ENCODE measurements around the gene CT45A8. TPM values are rescaled to one million over a fixed set of nuclear protein-coding genes. Genes with fewer than 3 reads are reported as not detected.
"Not testable (repeated sequence)": the region's sequence is repeated elsewhere in the genome, so short reads cannot be mapped to it uniquely, and the experiment has no call there.

CT45A8 gene
- total RNA-seq, 1 experiment from 2014 or later: not detected

DNA sequence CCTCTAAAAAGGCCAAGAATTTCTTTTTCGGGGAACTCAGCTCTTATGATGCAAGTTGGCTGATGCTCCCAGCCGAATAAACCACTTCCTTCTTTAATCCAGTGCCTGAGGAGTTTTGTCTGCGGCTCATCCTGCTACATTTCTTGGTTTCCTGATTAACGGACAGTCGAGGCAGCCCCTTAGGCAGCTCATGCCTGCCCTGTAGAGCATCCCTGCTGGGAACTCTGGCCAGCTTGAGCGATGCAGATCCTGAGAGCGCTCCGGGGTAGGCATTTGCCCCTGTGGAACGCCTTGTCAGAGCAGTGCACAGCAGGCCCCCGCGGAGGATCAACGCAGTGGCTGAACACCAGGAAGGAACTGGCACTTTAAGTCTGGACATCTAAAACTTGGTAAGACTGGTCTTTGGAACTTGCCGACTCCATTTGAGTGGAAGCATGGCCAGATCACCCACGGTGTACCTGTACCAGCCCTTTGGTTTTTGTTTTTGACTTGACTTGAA lies 35.8 kb upstream of the CT45A8 start:
- no peaks in the 10 kb centered on the region for H3K36me3 ChIP-seq (ENCODE audit: low read depth)
- TF ChIP-seq EZH2 (IDR thresholded peaks at IDR 0.05; ENCODE audit: low read depth): no peak
- TF ChIP-seq, protein P1, sequence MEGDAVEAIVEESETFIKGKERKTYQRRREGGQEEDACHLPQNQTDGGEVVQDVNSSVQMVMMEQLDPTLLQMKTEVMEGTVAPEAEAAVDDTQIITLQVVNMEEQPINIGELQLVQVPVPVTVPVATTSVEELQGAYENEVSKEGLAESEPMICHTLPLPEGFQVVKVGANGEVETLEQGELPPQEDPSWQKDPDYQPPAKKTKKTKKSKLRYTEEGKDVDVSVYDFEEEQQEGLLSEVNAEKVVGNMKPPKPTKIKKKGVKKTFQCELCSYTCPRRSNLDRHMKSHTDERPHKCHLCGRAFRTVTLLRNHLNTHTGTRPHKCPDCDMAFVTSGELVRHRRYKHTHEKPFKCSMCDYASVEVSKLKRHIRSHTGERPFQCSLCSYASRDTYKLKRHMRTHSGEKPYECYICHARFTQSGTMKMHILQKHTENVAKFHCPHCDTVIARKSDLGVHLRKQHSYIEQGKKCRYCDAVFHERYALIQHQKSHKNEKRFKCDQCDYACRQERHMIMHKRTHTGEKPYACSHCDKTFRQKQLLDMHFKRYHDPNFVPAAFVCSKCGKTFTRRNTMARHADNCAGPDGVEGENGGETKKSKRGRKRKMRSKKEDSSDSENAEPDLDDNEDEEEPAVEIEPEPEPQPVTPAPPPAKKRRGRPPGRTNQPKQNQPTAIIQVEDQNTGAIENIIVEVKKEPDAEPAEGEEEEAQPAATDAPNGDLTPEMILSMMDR (conservative IDR thresholded peaks at IDR 0.05): no peak
- H3K9me3 ChIP-seq (ENCODE audit: insufficient read depth, low read depth): no peaks in the 10 kb centered on the region
- no TSS peak for BruUV-seq (replicated peaks)
- no peak overlapping the region for H2AFZ ChIP-seq
- no peak overlapping the region for H3K4me3 ChIP-seq
- H3K27ac ChIP-seq: no peak overlapping the region
- POLR2A ChIA-PET (ENCODE audit: unreplicated experiment): no interaction called here
- no peaks in the 10 kb centered on the region for H4K20me1 ChIP-seq (ENCODE audit: insufficient read depth)
- no peak for DNase-seq
- peaks cover 46% of the 10 kb centered on the region for H3K27me3 ChIP-seq (ENCODE audit: insufficient read depth, low read depth)
- CTCF ChIA-PET: no interaction called here
- no peaks in the 10 kb centered on the region for H3K4me1 ChIP-seq (replicated peaks; ENCODE audit: insufficient read depth)
- H3F3A ChIP-seq (ENCODE audit: insufficient read depth, low read depth): no peaks in the 10 kb centered on the region
- no peaks in the 10 kb centered on the region for H3K9me2 ChIP-seq (ENCODE audit: insufficient read depth)
- H3K4me2 ChIP-seq: no peak overlapping the region
- intact Hi-C loops (cut with micrococcal nuclease; ENCODE audit: unreplicated experiment): no loop called here
- no peaks in the 10 kb centered on the region for H3K79me2 ChIP-seq (ENCODE audit: low read depth)

- CTCF ChIA-PET; H2AFZ ChIP-seq; H3K4me3 ChIP-seq; intact Hi-C loops (cut with micrococcal nuclease; ENCODE audit: unreplicated experiment); H3K9me2 ChIP-seq (ENCODE audit: insufficient read depth); POLR2A ChIA-PET (ENCODE audit: unreplicated experiment); H3K36me3 ChIP-seq (ENCODE audit: low read depth); H3K27ac ChIP-seq; H3K4me2 ChIP-seq; H3K9me3 ChIP-seq (ENCODE audit: insufficient read depth, low read depth); H3K4me1 ChIP-seq (replicated peaks; ENCODE audit: insufficient read depth); BruUV-seq (replicated peaks); H3K79me2 ChIP-seq (ENCODE audit: low read depth); H4K20me1 ChIP-seq (ENCODE audit: insufficient read depth); H3F3A ChIP-seq (ENCODE audit: insufficient read depth, low read depth): not testable (repeated sequence)
- TF ChIP-seq, protein P1 (conservative IDR thresholded peaks at IDR 0.05): peak; percentile 39; the same call in 1 of the 2 replicates
- peak in 1 of 2 experiments; percentile 4 for DNase-seq
- peaks cover 34% of the 10 kb centered on the region for H3K27me3 ChIP-seq (ENCODE audit: insufficient read depth, low read depth)
Observed at GRCh38 chrX:135888976-135889375, 34.6 kb upstream of the CT45A8 start.

GRCh38 chrX:135888230-135888629 lies 33.9 kb upstream of the CT45A8 start:
- DNase-seq; H3K9me2 ChIP-seq (ENCODE audit: insufficient read depth); intact Hi-C loops (cut with micrococcal nuclease; ENCODE audit: unreplicated experiment); H3K4me1 ChIP-seq (replicated peaks; ENCODE audit: insufficient read depth); H3F3A ChIP-seq (ENCODE audit: insufficient read depth, low read depth); H3K27ac ChIP-seq; H3K36me3 ChIP-seq (ENCODE audit: low read depth); H3K4me3 ChIP-seq; H3K79me2 ChIP-seq (ENCODE audit: low read depth); H4K20me1 ChIP-seq (ENCODE audit: insufficient read depth); H2AFZ ChIP-seq; H3K4me2 ChIP-seq; CTCF ChIA-PET; POLR2A ChIA-PET (ENCODE audit: unreplicated experiment); H3K9me3 ChIP-seq (ENCODE audit: insufficient read depth, low read depth); BruUV-seq (replicated peaks): not testable (repeated sequence)
- H3K27me3 ChIP-seq (ENCODE audit: insufficient read depth, low read depth): peaks cover 31% of the 10 kb centered on the region

- H3K79me2 ChIP-seq (ENCODE audit: low read depth); CTCF ChIA-PET; H3K9me2 ChIP-seq (ENCODE audit: insufficient read depth); intact Hi-C loops (cut with micrococcal nuclease; ENCODE audit: unreplicated experiment); H3K27me3 ChIP-seq (ENCODE audit: insufficient read depth, low read depth); BruUV-seq (replicated peaks); H2AFZ ChIP-seq; H3K4me1 ChIP-seq (replicated peaks; ENCODE audit: insufficient read depth); H4K20me1 ChIP-seq (ENCODE audit: insufficient read depth); H3K9me3 ChIP-seq (ENCODE audit: insufficient read depth, low read depth); DNase-seq; H3K4me2 ChIP-seq; H3K27ac ChIP-seq; POLR2A ChIA-PET (ENCODE audit: unreplicated experiment); H3K4me3 ChIP-seq; H3F3A ChIP-seq (ENCODE audit: insufficient read depth, low read depth); H3K36me3 ChIP-seq (ENCODE audit: low read depth): not testable (repeated sequence)
Observed at GRCh38 chrX:135882741-135883140, 28.4 kb upstream of the CT45A8 start.

- H3K27me3 ChIP-seq (ENCODE audit: insufficient read depth, low read depth); H3K9me3 ChIP-seq (ENCODE audit: insufficient read depth, low read depth); CTCF ChIA-PET; BruUV-seq (replicated peaks); H2AFZ ChIP-seq; H3K4me1 ChIP-seq (replicated peaks; ENCODE audit: insufficient read depth); H3K27ac ChIP-seq; H3K36me3 ChIP-seq (ENCODE audit: low read depth); H3K4me2 ChIP-seq; H4K20me1 ChIP-seq (ENCODE audit: insufficient read depth); H3K9me2 ChIP-seq (ENCODE audit: insufficient read depth); POLR2A ChIA-PET (ENCODE audit: unreplicated experiment); H3K4me3 ChIP-seq; H3F3A ChIP-seq (ENCODE audit: insufficient read depth, low read depth); H3K79me2 ChIP-seq (ENCODE audit: low read depth); DNase-seq; intact Hi-C loops (cut with micrococcal nuclease; ENCODE audit: unreplicated experiment): not testable (repeated sequence)
Observed at GRCh38 chrX:135871712-135872111, 17.4 kb upstream of the CT45A8 start, which contains the start of gene CT45A9. Gene CT45A9, minus strand, starts transcription at chrX:135871812. Its CDS starts 3,751 bp downstream, at chrX:135868061.

DNA sequence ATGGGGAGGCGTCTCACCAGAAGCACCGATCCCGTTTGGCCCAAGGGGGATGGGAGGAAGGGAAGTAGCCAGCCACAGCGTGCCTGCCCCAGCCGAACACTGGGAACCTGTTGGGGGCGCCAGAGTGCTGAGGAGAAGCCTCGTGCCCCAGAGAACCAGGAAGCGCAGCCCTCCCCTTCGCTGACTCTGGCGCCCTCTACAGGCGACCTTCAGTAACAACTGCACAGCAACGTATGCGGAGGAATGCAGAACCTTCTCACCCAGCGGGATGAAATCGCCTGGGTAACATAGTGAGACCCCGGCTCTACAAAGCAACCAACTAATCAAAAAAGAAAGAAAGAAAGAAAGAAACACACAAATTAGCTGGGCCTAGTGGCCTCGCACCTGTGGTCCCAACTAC lies 17.2 kb downstream of the CT45A8 start, which contains the start of gene CT45A7:
CT45A7 (minus strand) TSS at position 101 of the 400 bp plus-strand sequence. CDS start 3,747 bp downstream, outside the sequence.
- BruUV-seq (replicated peaks); H3K79me2 ChIP-seq (ENCODE audit: low read depth); H3K9me2 ChIP-seq (ENCODE audit: insufficient read depth); H3K4me1 ChIP-seq (replicated peaks; ENCODE audit: insufficient read depth); H3F3A ChIP-seq (ENCODE audit: insufficient read depth, low read depth); H3K36me3 ChIP-seq (ENCODE audit: low read depth); DNase-seq; H3K27me3 ChIP-seq (ENCODE audit: insufficient read depth, low read depth); intact Hi-C loops (cut with micrococcal nuclease; ENCODE audit: unreplicated experiment); H3K27ac ChIP-seq; H4K20me1 ChIP-seq (ENCODE audit: insufficient read depth); H3K4me3 ChIP-seq; CTCF ChIA-PET; H3K4me2 ChIP-seq; H2AFZ ChIP-seq; H3K9me3 ChIP-seq (ENCODE audit: insufficient read depth, low read depth); POLR2A ChIA-PET (ENCODE audit: unreplicated experiment): not testable (repeated sequence)

Measured in PC-9 (cell line).